HUES6 (cell line): Measurements from ENCODE around the gene ZNF331.

Experiments used
- H3K27ac ChIP-seq: 2 replicates; pipeline ENCODE4 v1.7.0; 2013; ENCODE audit warnings: low read depth, mild to moderate bottlenecking, low read length, inconsistent platforms
- H3K27me3 ChIP-seq: 2 replicates; pipeline ENCODE4 v1.6.1; 2013; ENCODE audit warnings: low read length; ENCODE audit not compliant: control insufficient read depth, insufficient read depth
- H3K36me3 ChIP-seq: 2 replicates; pipeline ENCODE4 v1.6.1; 2013; ENCODE audit warnings: low read length; ENCODE audit not compliant: control insufficient read depth, insufficient read depth
- H3K4me1 ChIP-seq: 2 replicates; pipeline ENCODE4 v1.6.1; 2013; ENCODE audit warnings: low read length; ENCODE audit not compliant: control insufficient read depth, insufficient read depth
- H3K4me3 ChIP-seq: 2 replicates; pipeline ENCODE4 v1.5.1; 2013; ENCODE audit warnings: low read depth, low read length
- H3K9ac ChIP-seq: one replicate; pipeline ENCODE4 v1.6.1; 2013; ENCODE audit warnings: mild to moderate bottlenecking, low read length
- H3K9me3 ChIP-seq: 2 replicates; pipeline ENCODE4 v1.6.1; 2013; ENCODE audit warnings: low read depth, low read length; ENCODE audit not compliant: control insufficient read depth, insufficient read depth

The ZNF331 gene

DNA sequence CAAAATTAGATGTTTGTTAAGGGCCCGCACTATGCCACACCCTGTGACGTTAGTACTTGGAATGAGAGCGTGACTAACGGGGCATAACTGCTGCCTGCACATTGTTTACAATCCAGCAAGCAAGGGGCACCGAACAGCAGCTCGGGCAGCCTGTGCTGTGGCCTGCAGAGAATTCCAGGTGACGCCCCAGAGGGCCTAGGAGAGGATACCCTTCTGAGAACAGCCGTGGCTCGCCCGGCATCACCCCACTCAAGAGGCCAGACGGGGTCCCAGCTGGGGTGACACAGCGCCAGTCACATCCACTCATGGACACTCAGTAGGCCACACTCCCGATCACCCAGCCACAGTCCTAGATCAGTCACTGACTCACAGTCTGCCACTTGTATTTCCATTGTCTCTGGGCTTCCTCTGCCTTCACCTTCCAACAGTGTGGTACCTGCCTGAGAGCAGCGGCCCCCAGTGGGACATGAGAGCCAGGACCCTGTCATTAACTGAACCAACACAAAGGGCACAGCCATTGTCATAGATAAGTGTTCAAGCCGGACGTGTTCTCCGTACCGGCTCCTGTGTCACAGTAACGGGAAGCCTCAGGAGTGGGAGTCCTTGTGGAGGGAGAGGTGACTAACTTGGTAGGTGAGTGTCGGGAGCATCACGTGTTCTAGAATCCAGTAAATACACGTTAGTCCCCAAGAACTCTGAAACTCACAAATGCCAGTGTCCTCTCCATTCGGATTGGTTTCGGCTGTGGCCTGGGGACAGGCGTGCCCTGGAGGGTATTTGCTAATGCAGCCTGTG lies 7.5 kb downstream of the ZNF331 start:
- Histone ChIP-seq H3K27me3 (no peaks in the 10 kb centered on the region), H3K4me1 (peaks cover 8% of the 10 kb centered on the region), H3K27ac (peak overlapping the region; percentile 0; the same call in 1 of the 2 replicates), H3K4me3 (no peak overlapping the region), H3K9ac (peak overlapping the region; percentile 0), H3K36me3 (peaks cover 34% of the 10 kb centered on the region), H3K9me3 (no peaks in the 10 kb centered on the region)

GRCh38 chr19:53546758-53547513 lies 9.0 kb downstream of the ZNF331 start:
- H3K27ac ChIP-seq = no peak overlapping the region
- peaks cover 25% of the 10 kb centered on the region for H3K36me3 ChIP-seq

GRCh38 chr19:53549340-53549739 lies 11.4 kb downstream of the ZNF331 start:
- H3K4me1 ChIP-seq = peaks cover 8% of the 10 kb centered on the region

More at GRCh38 chr19:53546758-53547513, 9.0 kb downstream of the ZNF331 start:
- Histone ChIP-seq H3K9ac (no peak overlapping the region), H3K4me1 (peaks cover 8% of the 10 kb centered on the region), H3K4me3 (no peak overlapping the region), H3K27me3 (no peaks in the 10 kb centered on the region), H3K9me3 (no peaks in the 10 kb centered on the region)

GRCh38 chr19:53552001-53552721 lies 14.2 kb downstream of the ZNF331 start:
- H3K4me3 ChIP-seq = no peak overlapping the region
- peaks cover 6% of the 10 kb centered on the region for H3K36me3 ChIP-seq
- H3K27me3 ChIP-seq = no peaks in the 10 kb centered on the region
- H3K27ac ChIP-seq = no peak overlapping the region
- no peaks in the 10 kb centered on the region for H3K9me3 ChIP-seq
- peaks cover 4% of the 10 kb centered on the region for H3K4me1 ChIP-seq
- no peak overlapping the region for H3K9ac ChIP-seq

More at GRCh38 chr19:53549340-53549739, 11.4 kb downstream of the ZNF331 start:
- Histone ChIP-seq H3K9me3 (no peaks in the 10 kb centered on the region), H3K4me3 (no peak overlapping the region), H3K9ac (no peak overlapping the region), H3K27ac (no peak overlapping the region), H3K36me3 (peaks cover 15% of the 10 kb centered on the region), H3K27me3 (no peaks in the 10 kb centered on the region)

- H3K4me1 ChIP-seq = peaks cover 4% of the 10 kb centered on the region
- H3K36me3 ChIP-seq = peaks cover 12% of the 10 kb centered on the region
Measured at GRCh38 chr19:53553156-53553555, 15.2 kb downstream of the ZNF331 start.

GRCh38 chr19:53553865-53554791 lies 16.2 kb downstream of the ZNF331 start:
- Histone ChIP-seq H3K9ac (peak overlapping the region; percentile 8), H3K27ac (no peak overlapping the region), H3K36me3 (peaks cover 21% of the 10 kb centered on the region), H3K4me1 (peaks cover 3% of the 10 kb centered on the region), H3K4me3 (peak overlapping the region; percentile 59), H3K9me3 (peaks cover 3% of the 10 kb centered on the region; the same call in 1 of the 2 replicates), H3K27me3 (no peaks in the 10 kb centered on the region)

More at GRCh38 chr19:53553156-53553555, 15.2 kb downstream of the ZNF331 start:
- Histone ChIP-seq H3K9me3 (no peaks in the 10 kb centered on the region), H3K9ac (no peak overlapping the region), H3K4me3 (no peak overlapping the region), H3K27me3 (no peaks in the 10 kb centered on the region), H3K27ac (no peak overlapping the region)

DNA sequence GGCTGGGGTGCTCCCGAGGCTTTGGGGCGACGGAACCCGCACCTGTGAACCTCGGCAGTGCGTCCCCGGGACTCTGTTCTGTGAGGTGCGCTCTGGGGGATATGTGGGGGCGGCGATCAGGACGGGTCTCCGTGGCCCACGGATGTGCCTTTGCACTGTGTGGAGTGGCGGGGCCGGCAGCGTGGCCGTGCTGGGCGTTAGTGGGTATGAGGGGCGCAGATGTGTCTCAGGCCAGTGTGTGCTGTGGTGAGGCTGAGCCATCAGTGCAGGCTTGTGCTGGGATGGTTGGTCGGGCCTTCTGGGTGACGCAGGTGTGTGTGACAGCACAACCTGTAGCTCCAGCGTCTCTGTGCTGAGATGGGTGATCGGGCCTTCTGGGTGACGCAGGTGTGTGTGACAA lies 16.9 kb downstream of the ZNF331 start:
- no peak overlapping the region for H3K27ac ChIP-seq
- peak overlapping the region; percentile 59; the same call in 1 of the 2 replicates for H3K4me3 ChIP-seq
- peaks cover 28% of the 10 kb centered on the region for H3K36me3 ChIP-seq
- H3K9ac ChIP-seq = no peak overlapping the region
- peaks cover 8% of the 10 kb centered on the region; the same call in 1 of the 2 replicates for H3K9me3 ChIP-seq
- no peaks in the 10 kb centered on the region for H3K27me3 ChIP-seq
- H3K4me1 ChIP-seq = no peaks in the 10 kb centered on the region

DNA sequence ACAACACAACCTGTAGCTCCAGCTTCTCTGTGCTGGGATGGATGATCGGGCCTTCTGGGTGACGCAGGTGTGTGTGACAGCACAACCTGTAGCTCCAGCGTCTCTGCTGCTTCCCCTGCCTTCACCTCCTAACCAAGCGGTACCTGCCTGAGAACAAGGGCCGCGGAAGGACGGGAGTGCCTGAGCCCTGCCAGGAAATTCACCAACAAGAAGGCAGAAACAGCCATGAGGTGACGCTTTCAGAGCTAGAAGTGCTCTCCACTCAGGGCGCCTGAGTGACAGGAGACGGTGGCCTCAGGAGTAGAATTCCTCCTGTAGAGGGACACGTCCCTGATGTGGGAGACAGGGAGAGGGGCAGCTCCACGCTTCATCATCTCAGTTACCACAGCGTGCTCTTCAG lies 17.4 kb downstream of the ZNF331 start:
- Histone ChIP-seq H3K36me3 (peaks cover 34% of the 10 kb centered on the region), H3K9me3 (peaks cover 8% of the 10 kb centered on the region; the same call in 1 of the 2 replicates), H3K4me1 (no peaks in the 10 kb centered on the region), H3K27me3 (no peaks in the 10 kb centered on the region), H3K9ac (no peak overlapping the region), H3K27ac (no peak overlapping the region), H3K4me3 (no peak overlapping the region)

DNA sequence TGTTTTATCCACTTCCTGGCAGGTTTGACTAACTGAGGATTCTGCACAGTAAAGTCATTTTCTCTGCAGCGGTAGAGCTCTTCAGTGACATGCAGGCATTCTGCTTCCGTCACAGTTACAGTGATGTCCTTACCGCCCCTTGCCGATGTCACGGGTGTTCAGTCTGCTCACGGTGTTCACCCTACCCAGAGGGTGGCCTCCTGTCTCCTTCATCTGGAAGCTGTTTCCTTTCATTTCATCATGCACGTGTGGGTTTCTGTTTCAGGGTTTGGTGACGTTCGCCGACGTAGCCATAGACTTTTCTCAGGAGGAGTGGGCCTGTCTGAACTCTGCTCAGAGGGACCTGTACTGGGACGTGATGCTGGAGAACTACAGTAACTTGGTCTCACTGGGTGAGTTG lies 33.4 kb downstream of the ZNF331 start:
- no peaks in the 10 kb centered on the region for H3K27me3 ChIP-seq
- no peak overlapping the region for H3K4me3 ChIP-seq
- peaks cover 70% of the 10 kb centered on the region for H3K36me3 ChIP-seq
- peaks cover 5% of the 10 kb centered on the region; the same call in 1 of the 2 replicates for H3K9me3 ChIP-seq
- H3K4me1 ChIP-seq = no peaks in the 10 kb centered on the region
- no peak overlapping the region for H3K9ac ChIP-seq
- no peak overlapping the region for H3K27ac ChIP-seq
